HepG2 (cell line): ENCODE results near the gene CNOT6. TPM values are rescaled to one million over a fixed set of nuclear protein-coding genes. Genes with fewer than 3 reads are reported as not detected.

Experiments
- ARID4A ChIP-seq: sonication (generic); formaldehyde crosslinking; IDR thresholded peaks from 2 replicates; pipeline ENCODE4 v1.5.0; 2020; ENCODE audit warnings: mild to moderate bottlenecking, missing genetic modification reagents, borderline replicate concordance
- HMGXB4 ChIP-seq, 2 experiments: sonication (generic) in 1 of 2; formaldehyde crosslinking in 1 of 2; IDR thresholded peaks; 2 replicates each; pipeline versions ENCODE4 v1.4.0 to v1.6.1; 2018 to 2020; ENCODE audit warnings: missing genetic modification reagents in 2 of 2, borderline replicate concordance in 1 of 2, low read depth in 1 of 2, mild to moderate bottlenecking in 1 of 2, missing biosample characterization in 1 of 2
- HNF1A ChIP-seq, 2 experiments: sonication (generic) in 1 of 2; formaldehyde crosslinking in 1 of 2; IDR thresholded peaks; 2 replicates each; pipeline versions ENCODE4 v1.4.0 to v1.6.1; 2016 to 2020; ENCODE audit warnings: borderline replicate concordance in 1 of 2, low read depth in 1 of 2, mild to moderate bottlenecking in 1 of 2, missing genetic modification reagents in 1 of 2
- KDM4B ChIP-seq: sonication (generic); formaldehyde crosslinking; IDR thresholded peaks from 2 replicates; pipeline ENCODE4 v1.4.0; 2020; ENCODE audit warnings: missing genetic modification reagents
- MAZ ChIP-seq, 2 experiments: sonication (generic) in 1 of 2; formaldehyde crosslinking in 1 of 2; IDR thresholded peaks; 2 replicates each; pipeline versions ENCODE4 v1.5.0 to v1.6.1; 2012 to 2020; ENCODE audit warnings: low read depth in 2 of 2, mild to moderate bottlenecking in 2 of 2, borderline replicate concordance in 1 of 2, improper control_type of control experiment in 1 of 2, low read length in 1 of 2, missing genetic modification reagents in 1 of 2, moderate library complexity in 1 of 2
- NR1H2 ChIP-seq: sonication (generic); formaldehyde crosslinking; IDR thresholded peaks from 2 replicates; pipeline ENCODE4 v1.8.1; 2022; ENCODE audit warnings: low read depth, missing genetic modification reagents, borderline replicate concordance
- PHF21A ChIP-seq: sonication (generic); formaldehyde crosslinking; IDR thresholded peaks from 2 replicates; pipeline ENCODE4 v1.5.0; 2020; ENCODE audit warnings: mild to moderate bottlenecking, missing genetic modification reagents
- XRCC5 ChIP-seq: fragments of 200-400 bp; formaldehyde crosslinking; optimal IDR thresholded peaks from 2 replicates; pipeline ENCODE3; 2017; ENCODE audit warnings: mild to moderate bottlenecking, low read length
- ZBTB42 ChIP-seq: sonication (generic); formaldehyde crosslinking; IDR thresholded peaks from 2 replicates; pipeline ENCODE4 v1.5.0; 2020; ENCODE audit warnings: mild to moderate bottlenecking, missing genetic modification reagents
- ZNF230 ChIP-seq: sonication (generic); formaldehyde crosslinking; IDR thresholded peaks from 2 replicates; pipeline ENCODE4 v1.4.0; 2020; ENCODE audit warnings: mild to moderate bottlenecking, missing genetic modification reagents
- ZNF354B ChIP-seq: sonication (generic); formaldehyde crosslinking; IDR thresholded peaks from 2 replicates; pipeline ENCODE4 v1.8.0; 2022; ENCODE audit warnings: mild to moderate bottlenecking, missing genetic modification reagents
- ZNF574 ChIP-seq: sonication (generic); formaldehyde crosslinking; IDR thresholded peaks from 2 replicates; pipeline ENCODE4 v1.4.0; 2020; ENCODE audit warnings: missing genetic modification reagents
- ZNF605 ChIP-seq: sonication (generic); formaldehyde crosslinking; IDR thresholded peaks from 2 replicates; pipeline ENCODE4 v1.8.0; 2022; ENCODE audit warnings: mild to moderate bottlenecking, missing genetic modification reagents
- ZSCAN20 ChIP-seq: sonication (generic); formaldehyde crosslinking; IDR thresholded peaks from 2 replicates; pipeline ENCODE4 v1.4.0; 2020; ENCODE audit warnings: missing genetic modification reagents, mild to moderate bottlenecking, borderline replicate concordance
- polyA plus RNA-seq, 8 experiments: library from polyadenylated mRNA; depleted of rRNA in 3 of 8; stranded (reverse) in 7 of 8; unstranded in 1 of 8; fragments of >200 nt; fragmentation: Illumina TruSeq in 4 of 8; extraction: Trizol in 4 of 8; gene quantifications; 2 replicates each; pipeline versions ENCODE4 v1.2.1 to v1.2.3, GENCODE V29; 2011 to 2016; ENCODE audit warnings: low read depth in 4 of 8, missing spikeins in 1 of 8, mixed read lengths in 1 of 8; ENCODE audit not compliant: insufficient read depth in 1 of 8
- total RNA-seq, 5 experiments: library from RNA; depleted of rRNA; stranded (reverse); fragments of >200 nt; fragmentation: Illumina TruSeq; extraction: Trizol; gene quantifications; 2 replicates each; pipeline ENCODE4 v1.2.3, GENCODE V29; 2016; ENCODE audit warnings: low read depth in 1 of 5

CNOT6 gene
- total and polyA plus RNA-seq, 2 of the 13 experiments (the other 11 are each of a cell fraction or from before 2014, with no cell fraction given), result 8.8 to 9.1 TPM

- TF ChIP-seq ZNF354B (CRISPR knock-in tag), result no peak
- no peak for TF ChIP-seq KDM4B (CRISPR knock-in tag)
- no peak for TF ChIP-seq XRCC5
- peak; percentile 55 for TF ChIP-seq ARID4A (CRISPR knock-in tag)
- TF ChIP-seq ZNF574 (CRISPR knock-in tag), result no peak
- no peak for TF ChIP-seq ZSCAN20 (CRISPR knock-in tag)
- TF ChIP-seq ZNF605 (CRISPR knock-in tag), result no peak
- no peak for TF ChIP-seq ZNF230 (CRISPR knock-in tag)
- no peak for TF ChIP-seq MAZ (IDR thresholded peaks at IDR 0.05; ENCODE audit: borderline replicate concordance, low read depth, low read length)
- peak; percentile 89 for TF ChIP-seq MAZ (CRISPR knock-in tag; IDR thresholded peaks at IDR 0.05; ENCODE audit: low read depth)
- TF ChIP-seq ZBTB42 (CRISPR knock-in tag), result no peak
- TF ChIP-seq NR1H2 (CRISPR knock-in tag), result no peak
- no peak for TF ChIP-seq PHF21A (CRISPR knock-in tag)
- TF ChIP-seq HNF1A (IDR thresholded peaks at IDR 0.05; ENCODE audit: low read depth), result no peak
- TF ChIP-seq HNF1A (CRISPR knock-in tag; IDR thresholded peaks at IDR 0.05; ENCODE audit: borderline replicate concordance), result no peak
- TF ChIP-seq HMGXB4 (CRISPR knock-in tag; IDR thresholded peaks at IDR 0.05; ENCODE audit: borderline replicate concordance in 1 of 2, low read depth in 1 of 2), result 0 out of 4 replicates have a peak, but pooled peaks of 1 of the 2 experiments have one; percentile 50
Observed at GRCh38 chr5:180494510-180495181, 467 bp downstream of the CNOT6 start (continued).
